Adrenal gland (tissue), 12 donors: ENCODE data around the gene FGFBP2. TPM values are rescaled to one million over a fixed set of nuclear protein-coding genes. Genes with fewer than 3 reads are reported as not detected.

ENCODE experiments used
- DNase-seq, 7 donors: peaks; one replicate each; pipeline ENCODE4 v3.0.0-alpha.2; 2019 to 2020
- H3K27ac ChIP-seq, 5 donors: fragments of 200-600 bp; sonication (generic) in 4 of 5; 1 replicate in 3 of 5; 2 replicates in 2 of 5; pipeline versions ENCODE4 v1.5.1 to v1.8.0; 2016 to 2020; ENCODE audit warnings: mild to moderate bottlenecking in 1 of 5
- H3K27me3 ChIP-seq: fragments of 200-600 bp; 2 replicates; pipeline ENCODE4 v1.8.0; 2021
- H3K36me3 ChIP-seq, 2 donors: fragments of 200-600 bp; replicated peaks in 1 of 2; 1 replicate in 1 of 2; 2 replicates in 1 of 2; pipeline versions ENCODE4 v1.5.1 to v1.8.0; 2018 to 2022
- H3K4me1 ChIP-seq, 2 donors: fragments of 200-600 bp; replicated peaks in 1 of 2; 1 replicate in 1 of 2; 2 replicates in 1 of 2; pipeline versions ENCODE4 v1.5.1 to v1.8.0; 2018 to 2021
- H3K4me3 ChIP-seq, 4 donors: fragments of 200-600 bp; sonication (generic) in 3 of 4; one replicate each; pipeline ENCODE4 v1.5.1; 2016 to 2018
- H3K9me3 ChIP-seq, 3 donors: fragments of 200-600 bp; sonication (generic) in 1 of 3; replicated peaks in 1 of 3; 1 replicate in 2 of 3; 2 replicates in 1 of 3; pipeline versions ENCODE4 v1.5.1 to v1.8.0; 2016 to 2021
- CTCF ChIP-seq, 6 experiments: fragments of 450-650 bp in 4 of 6; fragments of 200-600 bp in 2 of 6; sonication (generic) in 1 of 6; IDR thresholded peaks; 1 replicate in 5 of 6; 2 replicates in 1 of 6; pipeline versions ENCODE4 v1.5.1 to v1.8.0; 2016 to 2021; ENCODE audit warnings: antibody characterized with exemption in 6 of 6, mild to moderate bottlenecking in 2 of 6, moderate library complexity in 1 of 6
- POLR2A ChIP-seq, 2 donors: fragments of 450-650 bp; IDR thresholded peaks; one replicate each; pipeline ENCODE4 v1.6.1; 2017; ENCODE audit warnings: antibody characterized with exemption in 2 of 2, mild to moderate bottlenecking in 2 of 2, moderate library complexity in 1 of 2
- WGBS, 4 donors: extraction: QIAGEN DNeasy Blood & Tissue Kit in 2 of 4; methylation state at CpG; one replicate each; pipeline versions ENCODE4 v1.1.5 to v1.1.7; 2013 to 2017; 5-methylcytosine and 5-hydroxymethylcytosine counted together
- intact Hi-C, 2 donors: fragments of 100-400 bp; cut with DNase I; formaldehyde crosslinking; loops; one replicate each; pipeline versions ENCODE4 v1.14.1 to v1.15.0; 2022 to 2023
- polyA plus RNA-seq, 3 donors: library from polyadenylated mRNA; stranded (reverse); fragments of 200-250 nt in 2 of 3; fragments of 350-450 nt in 1 of 3; fragmentation: Illumina TruSeq in 1 of 3; extraction: RNeasy Lipid Tissue Mini Kit (QIAGEN cat#74804) in 1 of 3; gene quantifications; one replicate each; pipeline ENCODE4 v1.2.3, GENCODE V29; 2013 to 2014
- total RNA-seq, 9 donors: library from RNA; depleted of rRNA in 4 of 9; stranded (reverse); fragments of >200 nt in 4 of 9; fragments of 120-200 nt in 1 of 9; fragmentation: NEBNext Ultra II Directional in 1 of 9; extraction: Animal tissue kit (Norgen Biotek cat#: 25700) in 1 of 9; gene quantifications; one replicate each; pipeline versions ENCODE4 v1.1.0 to v1.2.4, GENCODE V29; 2013 to 2023
- donor health status: healthy with polysubstance abuse.
- donor health status: Bipolar disorder and iron deficiency.
- donor health status: DM: yes; HTN: yes; CAD: no.
- donor health status: DM: no; HTN: no; CAD: no.
- donor health status: DM: no; HTN: no; CAD: no.
- donor health status: DM: yes; HTN: yes; CAD: no.

FGFBP2 gene
- total and polyA plus RNA-seq, 12 donors = 0.26 to 2.9 (median 0.94) TPM; not detected in 2

DNA sequence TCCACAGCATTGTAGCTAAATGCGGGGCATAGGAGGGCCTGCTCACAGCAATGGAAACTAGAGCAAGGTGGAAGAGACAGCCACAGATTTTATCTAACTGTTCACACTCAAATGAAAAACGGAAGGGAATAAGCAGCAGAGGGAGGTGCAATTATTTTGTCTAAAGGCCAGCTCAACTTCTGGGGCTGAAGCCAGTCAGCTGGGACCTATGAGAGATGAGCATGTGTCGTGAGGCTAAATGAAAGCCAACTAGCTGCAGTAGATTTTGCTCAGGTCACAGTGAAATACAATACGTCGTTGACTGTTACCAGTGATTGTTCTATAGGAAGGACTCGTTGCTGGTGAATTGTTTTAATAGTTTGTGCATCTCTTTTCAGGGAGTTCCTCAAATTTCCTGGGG is 26.4 kb upstream of the FGFBP2 start:
- Histone ChIP-seq H3K4me1 (no peaks in the 10 kb centered on the region), H3K9me3 (no peaks in the 10 kb centered on the region), H3K4me3 (no peak overlapping the region), H3K27ac (no peak overlapping the region), H3K36me3 (no peaks in the 10 kb centered on the region), H3K27me3 (no peaks in the 10 kb centered on the region)
- 66 to 77% (median 67%) methylated on average over 6 of the region's 6 CpGs for WGBS, 4 donors
- TF ChIP-seq POLR2A (IDR thresholded peaks at IDR 0.05) = no peak
- no peak for TF ChIP-seq CTCF (IDR thresholded peaks at IDR 0.05)
- intact Hi-C loops = no loop called here
- DNase-seq = no peak

DNA sequence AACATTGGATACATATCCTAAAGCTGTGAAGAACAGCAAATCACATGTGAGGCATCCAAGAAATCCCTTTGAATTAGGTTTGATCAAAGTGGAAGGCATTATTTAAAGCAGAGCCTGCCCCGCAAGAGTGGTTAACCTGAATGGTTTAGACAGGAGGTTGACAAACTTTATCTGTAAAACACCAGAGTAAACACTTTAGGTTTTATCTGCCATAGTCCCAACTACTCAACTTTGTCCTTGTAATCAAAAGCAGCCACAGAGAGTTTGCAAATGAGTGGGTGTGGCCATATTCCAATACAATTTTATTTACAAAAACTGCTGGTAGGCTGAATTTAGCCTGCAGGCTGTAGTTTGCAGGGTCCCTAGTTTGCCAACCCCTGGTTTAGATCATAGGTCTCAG is 25.2 kb upstream of the FGFBP2 start:
- H3K4me1 ChIP-seq = no peaks in the 10 kb centered on the region
- intact Hi-C loops = no loop called here
- no peak overlapping the region for H3K27ac ChIP-seq
- TF ChIP-seq CTCF (IDR thresholded peaks at IDR 0.05) (no peak), POLR2A (IDR thresholded peaks at IDR 0.05) (no peak)
- H3K36me3 ChIP-seq = no peaks in the 10 kb centered on the region
- no peak for DNase-seq
- H3K4me3 ChIP-seq = no peak overlapping the region
- no peaks in the 10 kb centered on the region for H3K27me3 ChIP-seq
- 73 to 95% (median 86%) methylated on average over 1 of the region's 1 CpG for WGBS, 4 donors
- H3K9me3 ChIP-seq = no peaks in the 10 kb centered on the region

GRCh38 chr4:15986907-15987306 is 23.9 kb upstream of the FGFBP2 start:
- H3K4me3 ChIP-seq = no peak overlapping the region
- intact Hi-C loops = no loop called here

DNA sequence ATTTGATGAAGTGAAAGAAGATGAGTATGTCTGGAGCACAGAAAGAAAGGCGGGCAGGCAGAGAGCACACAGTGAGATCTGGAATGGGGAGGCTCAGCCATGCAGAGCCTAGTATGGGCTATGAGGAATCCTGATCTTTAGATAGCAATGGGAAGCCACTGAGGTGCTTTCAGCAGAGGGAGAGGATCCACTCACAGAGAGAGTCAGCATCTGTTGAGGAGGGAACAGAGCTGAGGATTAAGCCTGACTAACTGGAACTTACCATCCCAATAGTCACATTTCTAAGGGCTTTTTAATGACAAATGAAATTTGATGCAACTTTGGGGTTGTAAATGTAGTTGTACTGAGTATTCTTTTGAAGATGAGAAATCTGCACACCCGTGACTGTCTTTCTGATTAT is 20.6 kb upstream of the FGFBP2 start:
- TF ChIP-seq POLR2A (IDR thresholded peaks at IDR 0.05) = no peak
- TF ChIP-seq CTCF (IDR thresholded peaks at IDR 0.05) = no peak
- no peaks in the 10 kb centered on the region for H3K27me3 ChIP-seq
- intact Hi-C loops = no loop called here
- H3K4me3 ChIP-seq = no peak overlapping the region
- WGBS, 4 donors = 76 to 84% (median 79%) methylated on average over 2 of the region's 2 CpGs
- no peak for DNase-seq
- no peak overlapping the region for H3K27ac ChIP-seq
- H3K4me1 ChIP-seq = no peaks in the 10 kb centered on the region
- no peaks in the 10 kb centered on the region for H3K9me3 ChIP-seq
- no peaks in the 10 kb centered on the region for H3K36me3 ChIP-seq

More at GRCh38 chr4:15986907-15987306, 23.9 kb upstream of the FGFBP2 start:
- Histone ChIP-seq H3K27ac (no peak overlapping the region), H3K9me3 (no peaks in the 10 kb centered on the region), H3K36me3 (no peaks in the 10 kb centered on the region), H3K4me1 (no peaks in the 10 kb centered on the region), H3K27me3 (no peaks in the 10 kb centered on the region)
- 55 to 57% (median 56%) methylated on average over 1 to 5 of the region's 5 CpGs for WGBS, 4 donors
- peak in 1 of 7 donors; percentile 70 for DNase-seq
- TF ChIP-seq CTCF (IDR thresholded peaks at IDR 0.05) (no peak), POLR2A (IDR thresholded peaks at IDR 0.05) (no peak)
